Measurements from ENCODE around the gene NAGPA. TPM values are rescaled to one million over a fixed set of nuclear protein-coding genes. Genes with fewer than 3 reads are reported as not detected.

Gene NAGPA
- total RNA-seq, 4 donors from 2014 or later = 37.5 to 104 (median 43.8) TPM

DNA sequence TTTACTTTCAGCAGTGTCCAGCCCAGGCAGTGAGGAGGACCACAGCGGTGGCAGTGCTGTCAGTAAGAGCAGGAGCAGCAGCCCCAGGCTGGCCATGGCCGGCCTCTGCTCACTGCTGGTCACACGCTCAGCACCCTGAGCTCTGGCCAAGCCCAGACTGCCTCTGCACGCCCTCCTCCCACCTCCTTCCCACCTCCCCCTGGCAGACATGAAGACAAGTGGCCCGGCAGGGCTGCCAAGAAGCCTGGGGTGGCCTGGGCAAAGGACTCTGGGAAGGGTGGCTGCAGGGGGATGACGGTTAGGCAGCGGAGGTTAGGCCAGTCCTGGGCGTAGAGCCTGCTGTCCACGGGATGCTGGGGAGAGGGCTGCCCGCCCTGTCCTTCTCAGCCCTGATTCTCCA is 32.1 kb upstream of the NAGPA start, which contains the start of gene C16orf89:
TSS of gene C16orf89 (minus strand) at position 144 of the 400 bp plus-strand sequence. CDS start at position 96, 48 bp downstream.
- TF ChIP-seq POLR2A (IDR thresholded peaks at IDR 0.05) (peak in 1 of 2 donors; percentile 6), EP300 (IDR thresholded peaks at IDR 0.05) (peak in 1 of 2 donors; percentile 46)
- TF ChIP-seq, protein P1, sequence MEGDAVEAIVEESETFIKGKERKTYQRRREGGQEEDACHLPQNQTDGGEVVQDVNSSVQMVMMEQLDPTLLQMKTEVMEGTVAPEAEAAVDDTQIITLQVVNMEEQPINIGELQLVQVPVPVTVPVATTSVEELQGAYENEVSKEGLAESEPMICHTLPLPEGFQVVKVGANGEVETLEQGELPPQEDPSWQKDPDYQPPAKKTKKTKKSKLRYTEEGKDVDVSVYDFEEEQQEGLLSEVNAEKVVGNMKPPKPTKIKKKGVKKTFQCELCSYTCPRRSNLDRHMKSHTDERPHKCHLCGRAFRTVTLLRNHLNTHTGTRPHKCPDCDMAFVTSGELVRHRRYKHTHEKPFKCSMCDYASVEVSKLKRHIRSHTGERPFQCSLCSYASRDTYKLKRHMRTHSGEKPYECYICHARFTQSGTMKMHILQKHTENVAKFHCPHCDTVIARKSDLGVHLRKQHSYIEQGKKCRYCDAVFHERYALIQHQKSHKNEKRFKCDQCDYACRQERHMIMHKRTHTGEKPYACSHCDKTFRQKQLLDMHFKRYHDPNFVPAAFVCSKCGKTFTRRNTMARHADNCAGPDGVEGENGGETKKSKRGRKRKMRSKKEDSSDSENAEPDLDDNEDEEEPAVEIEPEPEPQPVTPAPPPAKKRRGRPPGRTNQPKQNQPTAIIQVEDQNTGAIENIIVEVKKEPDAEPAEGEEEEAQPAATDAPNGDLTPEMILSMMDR (IDR thresholded peaks at IDR 0.05) = no peak
- Histone ChIP-seq H3K36me3 (no peaks in the 10 kb centered on the region), H3K4me1 (no peaks in the 10 kb centered on the region), H3K4me3 (peak within 1 kb of the TSS in 1 of 4 donors; percentile 6), H3K27me3 (no peaks in the 10 kb centered on the region), H3K9me3 (no peaks in the 10 kb centered on the region), H3K27ac (peak within 1 kb of the TSS in 3 of 4 donors; percentile 25 to 77 (median 45))
- WGBS, 2 donors = 38 to 59% methylated on average over 8 to 9 of the region's 10 CpGs
- DNase-seq (ENCODE audit: low spot score in 2 of 2) = no peak

DNA sequence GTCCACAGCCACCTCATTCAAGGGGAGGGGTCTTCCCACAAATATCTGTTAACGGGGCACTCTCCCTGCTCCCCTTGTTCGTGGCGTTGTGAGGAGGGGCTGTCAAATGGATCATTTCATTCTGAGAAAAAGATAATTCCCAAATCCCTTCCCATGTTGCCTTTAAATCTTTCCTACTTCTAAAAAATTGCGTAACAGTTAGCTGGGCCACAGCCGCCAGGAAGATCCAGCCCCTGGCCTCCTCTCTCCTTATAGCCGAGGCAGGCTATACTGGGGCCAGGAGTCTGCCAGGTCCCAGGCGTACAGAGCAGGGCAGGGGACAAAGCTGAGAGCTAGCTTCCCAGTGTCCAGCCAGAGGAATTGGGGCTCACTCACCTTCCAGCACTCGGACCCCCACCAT is 31.6 kb upstream of the NAGPA start:
- WGBS, 2 donors = 44 to 60% methylated on average over 8 of the region's 8 CpGs
- H3K9me3 ChIP-seq = no peaks in the 10 kb centered on the region
- peak overlapping the region in 1 of 4 donors; percentile 6 for H3K4me3 ChIP-seq
- no peaks in the 10 kb centered on the region for H3K4me1 ChIP-seq
- H3K27me3 ChIP-seq = no peaks in the 10 kb centered on the region
- TF ChIP-seq EP300 (IDR thresholded peaks at IDR 0.05) (no peak), POLR2A (IDR thresholded peaks at IDR 0.05) (no peak)
- TF ChIP-seq, protein P1 (IDR thresholded peaks at IDR 0.05) = no peak
- DNase-seq (ENCODE audit: low spot score in 2 of 2) = no peak
- no peaks in the 10 kb centered on the region for H3K36me3 ChIP-seq
- H3K27ac ChIP-seq = peak overlapping the region in 3 of 4 donors; percentile 25 to 77 (median 45)

DNA sequence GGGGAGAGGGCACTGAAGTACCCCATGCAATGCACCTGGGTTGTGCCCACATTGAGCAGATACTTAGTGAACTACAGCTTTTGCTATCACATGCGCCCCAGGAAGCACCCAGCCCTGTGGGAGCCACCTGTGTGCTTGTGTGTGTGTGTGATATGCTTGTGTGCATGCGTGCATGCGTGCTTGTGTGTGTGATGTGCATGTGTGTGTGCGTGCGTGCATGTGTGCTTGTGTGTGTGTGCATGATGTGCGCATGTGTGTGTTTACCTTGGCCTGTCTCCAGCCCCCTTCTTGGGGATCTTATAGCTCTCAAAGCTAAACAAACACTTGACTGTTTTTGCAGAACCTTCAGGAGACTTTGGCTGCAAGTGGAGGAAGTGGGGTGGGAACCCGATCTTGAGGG is 31.2 kb upstream of the NAGPA start:
- 43 to 75% methylated on average over 7 of the region's 7 CpGs for WGBS, 2 donors
- no peak for TF ChIP-seq EP300 (IDR thresholded peaks at IDR 0.05)
- TF ChIP-seq POLR2A (IDR thresholded peaks at IDR 0.05) = no peak
- TF ChIP-seq, protein P1 (IDR thresholded peaks at IDR 0.05) = no peak
- H3K4me3 ChIP-seq = peak overlapping the region in 1 of 4 donors; percentile 6

DNA sequence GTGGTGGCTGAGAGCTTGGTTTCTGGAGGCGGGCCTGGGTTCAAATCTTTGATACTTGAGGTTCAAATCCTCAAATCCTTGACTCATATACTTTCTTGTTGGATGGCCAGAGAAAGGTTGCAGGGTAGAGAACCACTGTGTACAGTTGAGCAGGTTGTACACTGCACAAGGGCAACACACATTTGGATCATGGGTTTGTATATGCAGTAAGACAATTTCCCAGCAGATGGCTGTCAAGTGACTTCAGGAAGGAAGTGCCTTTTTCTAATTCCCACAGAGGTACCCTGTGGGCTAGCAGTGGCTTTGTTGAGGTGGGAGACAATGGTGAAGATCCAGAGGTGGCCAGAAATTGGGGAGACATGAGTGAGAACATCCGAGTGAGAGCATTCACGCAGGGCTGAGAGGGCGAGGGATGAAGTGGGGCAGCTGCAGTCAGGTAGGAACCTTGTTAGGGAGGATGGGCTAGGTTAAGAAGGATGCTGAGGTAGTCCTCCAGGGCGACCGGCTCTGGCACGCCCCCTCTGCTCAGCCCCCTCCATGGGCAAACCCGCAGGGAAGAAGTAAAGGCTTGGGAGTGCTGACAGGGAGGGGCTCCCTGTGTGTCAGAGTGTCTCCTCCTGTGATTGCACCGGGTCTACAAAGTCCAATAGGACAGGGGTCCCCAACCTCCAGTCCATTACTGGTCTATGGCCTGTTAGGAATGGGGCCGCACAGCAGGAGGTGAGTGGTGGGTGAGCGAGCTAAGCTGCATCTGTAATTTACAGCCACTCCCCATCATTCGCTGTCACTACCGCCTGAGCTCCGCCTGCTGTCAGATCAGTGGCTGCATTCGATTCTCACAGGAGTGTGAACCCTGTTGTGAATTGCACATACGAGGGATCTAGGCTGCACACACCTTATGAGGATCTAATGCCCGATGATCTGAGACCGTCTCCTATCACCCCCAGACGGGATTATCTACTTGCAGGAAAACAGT is 29.3 kb upstream of the NAGPA start:
- DNase-seq (ENCODE audit: low spot score in 2 of 2) = no peak
- no peaks in the 10 kb centered on the region for H3K4me1 ChIP-seq

More for the DNA sequence above, 31.2 kb upstream of the NAGPA start:
- H3K27ac ChIP-seq = peak overlapping the region in 1 of 4 donors; percentile 77
- H3K9me3 ChIP-seq = no peaks in the 10 kb centered on the region
- no peaks in the 10 kb centered on the region for H3K4me1 ChIP-seq
- no peaks in the 10 kb centered on the region for H3K27me3 ChIP-seq
- no peaks in the 10 kb centered on the region for H3K36me3 ChIP-seq
- no peak for DNase-seq (ENCODE audit: low spot score in 2 of 2)

More for the DNA sequence above, 29.3 kb upstream of the NAGPA start:
- H3K36me3 ChIP-seq = no peaks in the 10 kb centered on the region
- no peaks in the 10 kb centered on the region for H3K27me3 ChIP-seq
- no peak overlapping the region for H3K27ac ChIP-seq
- 72% methylated on average over 19 of the region's 19 CpGs for WGBS, 2 donors
- H3K9me3 ChIP-seq = no peaks in the 10 kb centered on the region
- no peak for TF ChIP-seq EP300 (IDR thresholded peaks at IDR 0.05)
- TF ChIP-seq POLR2A (IDR thresholded peaks at IDR 0.05) = no peak
- TF ChIP-seq, protein P1 (IDR thresholded peaks at IDR 0.05) = no peak
- H3K4me3 ChIP-seq = no peak overlapping the region
